H9 (cell line): ENCODE data around the gene B3GLCT. TPM values are rescaled to one million over a fixed set of nuclear protein-coding genes. Genes with fewer than 3 reads are reported as not detected.
"Not testable (repeated sequence)": the region's sequence is repeated elsewhere in the genome, so short reads cannot be mapped to it uniquely, and the experiment has no call there.

ENCODE experiments used
- DNase-seq: peaks from one replicate; pipeline ENCODE4 v3.0.0-alpha.2; 2017
- H2AFZ ChIP-seq: one replicate; pipeline ENCODE4 v1.6.1; 2013; ENCODE audit warnings: mild to moderate bottlenecking, low read length, control low read depth, moderate library complexity
- H2AK5ac ChIP-seq: 2 replicates; pipeline ENCODE4 v1.6.1; 2013; ENCODE audit warnings: low read length, control low read depth, mixed read lengths; ENCODE audit not compliant: insufficient read length
- H2BK120ac ChIP-seq: one replicate; pipeline ENCODE4 v1.6.1; 2013; ENCODE audit warnings: low read depth, mild to moderate bottlenecking, low read length, control low read depth, inconsistent platforms; ENCODE audit not compliant: poor library complexity, severe bottlenecking
- H2BK12ac ChIP-seq: 2 replicates; pipeline ENCODE4 v1.6.1; 2013; ENCODE audit warnings: low read length, control low read depth, mixed read lengths, low read depth; ENCODE audit not compliant: insufficient read length
- H2BK15ac ChIP-seq: 2 replicates; pipeline ENCODE4 v1.6.1; 2013; ENCODE audit warnings: low read depth, low read length, control low read depth
- H2BK20ac ChIP-seq: one replicate; pipeline ENCODE4 v1.6.1; 2013; ENCODE audit warnings: low read depth, mild to moderate bottlenecking, low read length, control low read depth, inconsistent platforms; ENCODE audit not compliant: poor library complexity, severe bottlenecking
- H2BK5ac ChIP-seq: 2 replicates; pipeline ENCODE4 v1.6.1; 2013; ENCODE audit warnings: low read length, control low read depth, mixed read lengths; ENCODE audit not compliant: insufficient read length
- H3K14ac ChIP-seq: 2 replicates; pipeline ENCODE4 v1.6.1; 2013; ENCODE audit warnings: low read length, control low read depth; ENCODE audit not compliant: insufficient read depth
- H3K18ac ChIP-seq: 2 replicates; pipeline ENCODE4 v1.6.1; 2013; ENCODE audit warnings: low read depth, mild to moderate bottlenecking, mixed read lengths, low read length, control low read depth; ENCODE audit not compliant: insufficient read length
- H3K23ac ChIP-seq: 2 replicates; pipeline ENCODE4 v1.6.1; 2013; ENCODE audit warnings: low read length, control low read depth, mixed read lengths, low read depth; ENCODE audit not compliant: insufficient read length
- H3K23me2 ChIP-seq: 2 replicates; pipeline ENCODE4 v1.6.1; 2013; ENCODE audit warnings: low read depth, mild to moderate bottlenecking, mixed read lengths, low read length, control low read depth; ENCODE audit not compliant: insufficient read length, poor library complexity, severe bottlenecking
- H3K27ac ChIP-seq: 2 replicates; pipeline ENCODE4 v1.5.1; 2013; ENCODE audit warnings: low read length, control low read depth, mixed read lengths, low read depth; ENCODE audit not compliant: insufficient read length
- H3K27me3 ChIP-seq: 2 replicates; pipeline ENCODE4 v1.6.1; 2013; ENCODE audit warnings: low read length, control low read depth, inconsistent platforms; ENCODE audit not compliant: insufficient read depth
- H3K4ac ChIP-seq: 2 replicates; pipeline ENCODE4 v1.6.1; 2013; ENCODE audit warnings: low read depth, mild to moderate bottlenecking, control low read depth, inconsistent platforms, low read length, moderate library complexity
- H3K4me1 ChIP-seq: 2 replicates; pipeline ENCODE4 v1.6.1; 2013; ENCODE audit warnings: low read length, control low read depth, inconsistent platforms; ENCODE audit not compliant: insufficient read depth
- H3K4me2 ChIP-seq: 2 replicates; pipeline ENCODE4 v1.6.1; 2013; ENCODE audit warnings: low read length, control low read depth, mixed read lengths; ENCODE audit not compliant: insufficient read length, insufficient read depth
- H3K56ac ChIP-seq: 2 replicates; pipeline ENCODE4 v1.6.1; 2013; ENCODE audit warnings: low read depth, mild to moderate bottlenecking, mixed read lengths, low read length, control low read depth; ENCODE audit not compliant: insufficient read length
- H3K79me1 ChIP-seq: 2 replicates; pipeline ENCODE4 v1.6.1; 2013; ENCODE audit warnings: low read depth, mild to moderate bottlenecking, moderate library complexity, low read length, control low read depth, inconsistent platforms; ENCODE audit not compliant: insufficient read depth, poor library complexity, severe bottlenecking
- H3K79me2 ChIP-seq: 2 replicates; pipeline ENCODE4 v1.6.1; 2013; ENCODE audit warnings: low read length, control low read depth, inconsistent platforms; ENCODE audit not compliant: insufficient read depth
- H3K9ac ChIP-seq: 2 replicates; pipeline ENCODE4 v1.6.1; 2013; ENCODE audit warnings: low read length, control low read depth, mixed read lengths; ENCODE audit not compliant: insufficient read length; ENCODE audit errors: extremely low read depth
- H3K9me3 ChIP-seq: one replicate; pipeline ENCODE4 v1.6.1; 2013; ENCODE audit warnings: low read depth, low read length, inconsistent platforms; ENCODE audit not compliant: control insufficient read depth
- H3T11ph ChIP-seq: one replicate; pipeline ENCODE4 v1.6.1; 2013; ENCODE audit warnings: mild to moderate bottlenecking, low read length, control low read depth, inconsistent platforms
- H4K20me1 ChIP-seq: one replicate; pipeline ENCODE4 v1.6.1; 2013; ENCODE audit not compliant: control insufficient read depth, insufficient read length, insufficient read depth
- H4K5ac ChIP-seq: 2 replicates; pipeline ENCODE4 v1.6.1; 2013; ENCODE audit warnings: low read depth, mild to moderate bottlenecking, mixed read lengths, low read length, control low read depth; ENCODE audit not compliant: insufficient read length
- H4K8ac ChIP-seq: replicated peaks from 2 replicates; pipeline ENCODE4 v1.6.1; 2013; ENCODE audit warnings: low read length, control low read depth, mixed read lengths, low read depth; ENCODE audit not compliant: insufficient read length
- H4K91ac ChIP-seq: 2 replicates; pipeline ENCODE4 v1.6.1; 2013; ENCODE audit warnings: low read depth, mild to moderate bottlenecking, moderate library complexity, mixed read lengths, low read length, control low read depth; ENCODE audit not compliant: insufficient read length
- H3K27ac Mint-ChIP-seq, 3 experiments: 2 replicates in 2 of 3; 3 replicates in 1 of 3; pipeline ENCODE4 v1.8.0; 2020 to 2021; ENCODE audit warnings: mixed read lengths in 3 of 3, mild to moderate bottlenecking in 1 of 3, moderate library complexity in 1 of 3
- H3K27me3 Mint-ChIP-seq: 2 replicates; pipeline ENCODE4 v1.8.0; 2021; ENCODE audit warnings: low read depth, mild to moderate bottlenecking, moderate library complexity, mixed read lengths
- H3K36me3 Mint-ChIP-seq, 3 experiments: 2 replicates in 2 of 3; 3 replicates in 1 of 3; pipeline ENCODE4 v1.8.0; 2020 to 2021; ENCODE audit warnings: low read depth in 3 of 3, mixed read lengths in 3 of 3; ENCODE audit not compliant: insufficient read depth in 1 of 3
- H3K4me1 Mint-ChIP-seq, 2 experiments: 2 replicates each; pipeline ENCODE4 v1.8.0; 2020; ENCODE audit warnings: mixed read lengths in 2 of 2
- H3K4me3 Mint-ChIP-seq, 2 experiments: 2 replicates in 1 of 2; 3 replicates in 1 of 2; pipeline ENCODE4 v1.8.0; 2020 to 2021; ENCODE audit warnings: mild to moderate bottlenecking in 2 of 2, mixed read lengths in 2 of 2, moderate library complexity in 1 of 2
- H3K9me3 Mint-ChIP-seq, 2 experiments: 2 replicates in 1 of 2; 3 replicates in 1 of 2; pipeline ENCODE4 v1.8.0; 2020; ENCODE audit warnings: mild to moderate bottlenecking in 2 of 2, mixed read lengths in 2 of 2, moderate library complexity in 1 of 2
- WGBS: extraction: QIAGEN DNeasy Blood & Tissue Kit; methylation state at CpG from one replicate; pipeline ENCODE4 v1.1.7; 2013; ENCODE audit warnings: missing lambda C conversion rate, low lambda C conversion rate, mixed read lengths; ENCODE audit not compliant: insufficient read length; ENCODE audit errors: extremely low coverage; 5-methylcytosine and 5-hydroxymethylcytosine counted together
- total RNA-seq: library from RNA; stranded (reverse); gene quantifications from 2 replicates; pipeline ENCODE4 v1.2.1, GENCODE V29; 2021

The B3GLCT gene
- total RNA-seq, 1 experiment from 2014 or later = 5.4 TPM

DNA sequence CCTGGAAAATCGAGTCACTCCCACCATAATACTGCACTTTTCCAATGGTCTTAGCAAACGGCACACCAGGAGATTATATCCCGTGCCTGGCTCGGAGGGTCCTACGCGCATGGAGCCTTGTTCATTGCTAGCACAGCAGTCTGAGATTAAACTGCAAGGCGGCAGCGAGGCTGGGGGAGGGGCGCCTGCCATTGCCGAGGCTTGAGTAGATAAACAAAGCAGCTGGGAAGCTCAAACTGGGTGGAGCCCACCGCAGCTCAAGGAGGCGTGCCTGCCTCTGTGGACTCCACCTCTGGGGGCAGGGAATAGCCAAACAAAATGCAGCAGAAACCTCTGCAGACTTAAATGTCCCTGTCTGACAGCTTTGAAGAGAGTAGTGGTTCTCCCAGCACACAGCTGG, 141.1 kb downstream of the B3GLCT start:
- H4K5ac ChIP-seq, H3K4me2 ChIP-seq, H2AK5ac ChIP-seq, H3K4me3 Mint-ChIP-seq, H4K91ac ChIP-seq, H3K4ac ChIP-seq, H4K8ac ChIP-seq, H2BK120ac ChIP-seq, H2BK12ac ChIP-seq, H3K4me1 ChIP-seq, H3K14ac ChIP-seq, H3K27me3 Mint-ChIP-seq, H4K20me1 ChIP-seq, H2BK5ac ChIP-seq, H2BK20ac ChIP-seq, H3K23me2 ChIP-seq, H3K27me3 ChIP-seq, H3K9me3 ChIP-seq, DNase-seq, H2BK15ac ChIP-seq, H3K9ac ChIP-seq, H3K79me2 ChIP-seq, H3K27ac Mint-ChIP-seq, H3K18ac ChIP-seq, H3K79me1 ChIP-seq, H2AFZ ChIP-seq, H3T11ph ChIP-seq, H3K27ac ChIP-seq, H3K23ac ChIP-seq, H3K56ac ChIP-seq, H3K4me1 Mint-ChIP-seq: not testable (repeated sequence)
- no CpG with 5 or more reads among the region's 12 CpGs for WGBS
- Mint-ChIP-seq H3K9me3 (peaks cover 44 to 53% of the 10 kb centered on the region in 2 experiments), H3K36me3 (peaks cover 13 to 25% (median 14%) of the 10 kb centered on the region in 3 experiments)
